Spleen (tissue), 11 donors: ENCODE results near the gene APOB. TPM values are rescaled to one million over a fixed set of nuclear protein-coding genes. Genes with fewer than 3 reads are reported as not detected.

Experiments used
- DNase-seq: peaks from one replicate; pipeline ENCODE4 v3.0.0-alpha.2; 2020
- H3K27ac ChIP-seq, 8 donors: fragments of 200-600 bp; sonication (generic) in 7 of 8; 1 replicate in 4 of 8; 2 replicates in 4 of 8; pipeline versions ENCODE4 v1.5.0 to v1.8.0; 2016 to 2021; ENCODE audit warnings: inconsistent platforms in 4 of 8, mild to moderate bottlenecking in 4 of 8, moderate library complexity in 1 of 8
- H3K27me3 ChIP-seq, 7 donors: fragments of 200-600 bp; sonication (generic) in 6 of 7; replicated peaks in 1 of 7; 1 replicate in 4 of 7; 2 replicates in 3 of 7; pipeline versions ENCODE4 v1.5.0 to v1.8.0; 2016 to 2021; ENCODE audit warnings: inconsistent platforms in 3 of 7, mild to moderate bottlenecking in 1 of 7
- H3K36me3 ChIP-seq, 6 donors: fragments of 200-600 bp; sonication (generic) in 5 of 6; 1 replicate in 4 of 6; 2 replicates in 2 of 6; pipeline versions ENCODE4 v1.5.0 to v1.8.0; 2016 to 2021; ENCODE audit warnings: inconsistent platforms in 2 of 6
- H3K4me1 ChIP-seq, 6 donors: fragments of 200-600 bp; sonication (generic) in 5 of 6; 1 replicate in 3 of 6; 2 replicates in 3 of 6; pipeline versions ENCODE4 v1.5.0 to v1.8.0; 2016 to 2021; ENCODE audit warnings: inconsistent platforms in 3 of 6
- H3K4me3 ChIP-seq, 8 donors: fragments of 200-600 bp; sonication (generic) in 7 of 8; 1 replicate in 4 of 8; 2 replicates in 4 of 8; pipeline versions ENCODE4 v1.5.0 to v1.8.0; 2016 to 2021; ENCODE audit warnings: inconsistent platforms in 4 of 8, mild to moderate bottlenecking in 4 of 8, moderate library complexity in 2 of 8
- H3K9me3 ChIP-seq, 8 donors: fragments of 200-600 bp; sonication (generic) in 7 of 8; 1 replicate in 4 of 8; 2 replicates in 4 of 8; pipeline versions ENCODE4 v1.5.0 to v1.8.0; 2016 to 2021; ENCODE audit warnings: inconsistent platforms in 4 of 8
- POLR2A ChIP-seq, 3 donors: fragments of 450-650 bp; IDR thresholded peaks; one replicate each; pipeline ENCODE4 v1.5.1; 2017; ENCODE audit warnings: antibody characterized with exemption in 3 of 3, mild to moderate bottlenecking in 1 of 3
- POLR2AphosphoS5 ChIP-seq, 3 donors: sonication (generic); formaldehyde crosslinking; IDR thresholded peaks; one replicate each; pipeline ENCODE4 v1.5.1; 2017; ENCODE audit warnings: antibody characterized with exemption in 3 of 3
- whole genome bisulfite sequencing, 5 donors: extraction: QIAGEN DNeasy Blood & Tissue Kit in 3 of 5; methylation state at CpG; one replicate each; pipeline versions ENCODE4 v1.1.5 to v1.1.7; 2013 to 2018; 5-methylcytosine and 5-hydroxymethylcytosine counted together
- intact Hi-C: fragments of 100-400 bp; cut with DNase I; formaldehyde crosslinking; loops from one replicate; pipeline ENCODE4 v1.15.0; 2023; ENCODE audit warnings: low total_unique reads
- polyA plus RNA-seq, 3 donors: library from polyadenylated mRNA; stranded (reverse); fragments of 200-250 nt; gene quantifications; one replicate each; pipeline ENCODE4 v1.2.1, GENCODE V29; 2013
- total RNA-seq, 7 donors: library from RNA; depleted of rRNA in 3 of 7; stranded (reverse); fragments of >200 nt in 3 of 7; fragmentation: NEBNext Ultra II Directional in 4 of 7; extraction: Animal tissue kit (Norgen Biotek cat#: 25700) in 4 of 7; gene quantifications; one replicate each; pipeline versions ENCODE4 v1.1.0 to v1.2.1, GENCODE V29; 2016 to 2021
- TF ChIP-seq, protein P1 (sequence below), 11 experiments: fragments of 200-600 bp in 7 of 11; fragments of 450-650 bp in 4 of 11; sonication (generic) in 4 of 11; IDR thresholded peaks in 8 of 11; conservative IDR thresholded peaks in 3 of 11; 1 replicate in 7 of 11; 2 replicates in 4 of 11; pipeline versions ENCODE4 v1.4.0 to v1.8.0; 2016 to 2021; ENCODE audit warnings: antibody characterized with exemption in 11 of 11, inconsistent platforms in 4 of 11, mild to moderate bottlenecking in 1 of 11
- donor health status: healthy with polysubstance abuse.
- donor health status: DM: no; HTN: no; CAD: no; lungs with moderate emphysema.
- donor health status: DM: no; HTN: no; CAD: no.
- donor health status: Bipolar disorder and iron deficiency.
- donor health status: healthy.
- donor health status: DM: no; HTN: no; CAD: no.
- donor health status: DM: yes; HTN: yes; CAD: no.

Gene APOB
- total and polyA plus RNA-seq, 10 donors: 0.02 to 2.5 (median 0.39) TPM

GRCh38 chr2:21020031-21020667 is 23.7 kb downstream of the APOB start:
- TF ChIP-seq POLR2A (IDR thresholded peaks at IDR 0.05): no peak
- TF ChIP-seq, protein P1, sequence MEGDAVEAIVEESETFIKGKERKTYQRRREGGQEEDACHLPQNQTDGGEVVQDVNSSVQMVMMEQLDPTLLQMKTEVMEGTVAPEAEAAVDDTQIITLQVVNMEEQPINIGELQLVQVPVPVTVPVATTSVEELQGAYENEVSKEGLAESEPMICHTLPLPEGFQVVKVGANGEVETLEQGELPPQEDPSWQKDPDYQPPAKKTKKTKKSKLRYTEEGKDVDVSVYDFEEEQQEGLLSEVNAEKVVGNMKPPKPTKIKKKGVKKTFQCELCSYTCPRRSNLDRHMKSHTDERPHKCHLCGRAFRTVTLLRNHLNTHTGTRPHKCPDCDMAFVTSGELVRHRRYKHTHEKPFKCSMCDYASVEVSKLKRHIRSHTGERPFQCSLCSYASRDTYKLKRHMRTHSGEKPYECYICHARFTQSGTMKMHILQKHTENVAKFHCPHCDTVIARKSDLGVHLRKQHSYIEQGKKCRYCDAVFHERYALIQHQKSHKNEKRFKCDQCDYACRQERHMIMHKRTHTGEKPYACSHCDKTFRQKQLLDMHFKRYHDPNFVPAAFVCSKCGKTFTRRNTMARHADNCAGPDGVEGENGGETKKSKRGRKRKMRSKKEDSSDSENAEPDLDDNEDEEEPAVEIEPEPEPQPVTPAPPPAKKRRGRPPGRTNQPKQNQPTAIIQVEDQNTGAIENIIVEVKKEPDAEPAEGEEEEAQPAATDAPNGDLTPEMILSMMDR (IDR thresholded peaks at IDR 0.05 in 8 of 11, conservative IDR thresholded peaks at IDR 0.05 in 3 of 11): no peak
- TF ChIP-seq POLR2AphosphoS5 (IDR thresholded peaks at IDR 0.05): no peak
- H3K9me3 ChIP-seq: no peaks in the 10 kb centered on the region
- H3K27me3 ChIP-seq: peaks cover 0 to 4% (median 0%) of the 10 kb centered on the region in 7 donors
- intact Hi-C loops: no loop called here
- H3K27ac ChIP-seq: no peak overlapping the region
- no peak for DNase-seq
- no peaks in the 10 kb centered on the region for H3K36me3 ChIP-seq
- H3K4me1 ChIP-seq: no peaks in the 10 kb centered on the region
- 84 to 91% (median 87%) methylated on average over 3 of the region's 3 CpGs for WGBS, 5 donors
- H3K4me3 ChIP-seq: no peak overlapping the region

- DNase-seq: no peak
- WGBS, 5 donors: 88 to 96% (median 90%) methylated on average over 6 of the region's 6 CpGs
- intact Hi-C loops: no loop called here
- Histone ChIP-seq H3K4me3 (no peak overlapping the region), H3K36me3 (no peaks in the 10 kb centered on the region), H3K4me1 (no peaks in the 10 kb centered on the region), H3K27me3 (peaks cover 0 to 4% (median 0%) of the 10 kb centered on the region in 7 donors), H3K27ac (no peak overlapping the region), H3K9me3 (no peaks in the 10 kb centered on the region)
- TF ChIP-seq POLR2AphosphoS5 (IDR thresholded peaks at IDR 0.05) (no peak), POLR2A (IDR thresholded peaks at IDR 0.05) (no peak)
- TF ChIP-seq, protein P1 (IDR thresholded peaks at IDR 0.05 in 8 of 11, conservative IDR thresholded peaks at IDR 0.05 in 3 of 11): no peak
Measured at GRCh38 chr2:21019678-21020021, 24.2 kb downstream of the APOB start.

DNA sequence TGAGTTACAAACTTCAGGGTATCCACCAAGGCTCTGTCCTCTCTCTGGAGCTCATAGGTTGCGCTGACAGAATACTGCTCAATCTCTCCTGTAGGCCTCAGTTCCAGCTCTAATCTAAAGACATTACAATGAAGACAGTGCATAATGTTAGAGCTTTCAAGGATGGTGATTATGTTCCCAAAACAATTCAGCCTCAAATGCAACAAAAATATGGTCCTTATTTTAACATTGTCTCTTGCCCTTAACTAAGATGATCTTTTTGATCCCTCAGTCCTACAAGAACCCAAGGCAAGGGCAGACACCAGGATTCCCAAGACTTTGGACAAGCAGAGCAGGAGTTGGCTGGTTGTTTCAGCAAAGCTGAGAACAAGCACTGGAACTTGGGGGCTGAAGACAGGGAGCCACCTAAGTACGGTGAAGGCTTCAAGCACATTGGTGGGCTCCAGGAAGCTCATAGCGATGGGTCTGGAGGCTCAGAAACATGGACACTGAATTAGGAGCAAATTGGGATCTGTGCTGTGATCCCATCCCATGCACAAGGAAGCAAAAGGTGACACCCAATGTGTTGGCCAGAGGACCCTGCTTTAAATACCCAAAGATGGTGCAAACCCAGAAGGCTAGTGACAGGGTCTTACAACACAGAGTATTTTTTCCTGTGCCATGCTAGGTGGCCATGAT is 24.7 kb downstream of the APOB start:
- no peak for TF ChIP-seq POLR2A (IDR thresholded peaks at IDR 0.05)
- no peak for TF ChIP-seq POLR2AphosphoS5 (IDR thresholded peaks at IDR 0.05)
- TF ChIP-seq, protein P1 (IDR thresholded peaks at IDR 0.05 in 8 of 11, conservative IDR thresholded peaks at IDR 0.05 in 3 of 11): no peak
- H3K27ac ChIP-seq: no peak overlapping the region
- whole genome bisulfite sequencing, 5 donors: 89 to 98% (median 96%) methylated on average over 3 of the region's 3 CpGs
- intact Hi-C loops: no loop called here
- peaks cover 0 to 4% (median 0%) of the 10 kb centered on the region in 7 donors for H3K27me3 ChIP-seq
- H3K4me3 ChIP-seq: no peak overlapping the region
- no peaks in the 10 kb centered on the region for H3K36me3 ChIP-seq
- H3K4me1 ChIP-seq: no peaks in the 10 kb centered on the region
- H3K9me3 ChIP-seq: no peaks in the 10 kb centered on the region
- no peak for DNase-seq

GRCh38 chr2:21018290-21018689 is 25.6 kb downstream of the APOB start:
- intact Hi-C loops: no loop called here
- WGBS, 5 donors: 74 to 87% (median 87%) methylated on average over 2 of the region's 2 CpGs
- Histone ChIP-seq H3K9me3 (no peaks in the 10 kb centered on the region), H3K4me3 (no peak overlapping the region), H3K27me3 (peaks cover 0 to 4% (median 0%) of the 10 kb centered on the region in 7 donors), H3K4me1 (no peaks in the 10 kb centered on the region), H3K36me3 (peaks cover 0 to under 1% (median 0%) of the 10 kb centered on the region in 6 donors), H3K27ac (no peak overlapping the region)
- TF ChIP-seq POLR2AphosphoS5 (IDR thresholded peaks at IDR 0.05) (no peak), POLR2A (IDR thresholded peaks at IDR 0.05) (no peak)
- TF ChIP-seq, protein P1 (IDR thresholded peaks at IDR 0.05 in 8 of 11, conservative IDR thresholded peaks at IDR 0.05 in 3 of 11): no peak
- no peak for DNase-seq
